Thoracic aorta (tissue), 2 donors: ENCODE data around the gene PREP. TPM values are rescaled to one million over a fixed set of nuclear protein-coding genes. Genes with fewer than 3 reads are reported as not detected.
"Not testable (repeated sequence)": the region's sequence is repeated elsewhere in the genome, so short reads cannot be mapped to it uniquely, and the experiment has no call there.

Source experiments
- ATAC-seq: fragments of 150-250 bp; one replicate; pipeline ENCODE4 v1.8.0; 2017; ENCODE audit warnings: low read depth; ENCODE audit not compliant: insufficient number of reproducible peaks, low FRiP score
- DNase-seq: peaks from one replicate; pipeline ENCODE4 v3.0.0-alpha.2; 2020; ENCODE audit warnings: low spot score
- H3K27ac ChIP-seq, 2 donors: fragments of 200-600 bp; sonication (generic); 1 replicate in 1 of 2; 2 replicates in 1 of 2; pipeline ENCODE4 v1.5.1; 2016; ENCODE audit warnings: mild to moderate bottlenecking in 2 of 2, moderate library complexity in 2 of 2
- H3K27me3 ChIP-seq: fragments of 200-600 bp; sonication (generic); replicated peaks from 2 replicates; pipeline ENCODE4 v1.6.0; 2016; ENCODE audit warnings: mild to moderate bottlenecking; ENCODE audit not compliant: insufficient read depth
- H3K36me3 ChIP-seq: fragments of 200-600 bp; sonication (generic); one replicate; pipeline ENCODE4 v1.5.1; 2016
- H3K4me1 ChIP-seq, 2 donors: fragments of 200-600 bp; sonication (generic); 1 replicate in 1 of 2; 2 replicates in 1 of 2; pipeline versions ENCODE4 v1.5.1 to v1.6.0; 2016; ENCODE audit warnings: low read depth in 2 of 2, mild to moderate bottlenecking in 1 of 2; ENCODE audit not compliant: control insufficient read depth in 1 of 2
- H3K4me3 ChIP-seq: fragments of 200-600 bp; sonication (generic); 2 replicates; pipeline ENCODE4 v1.5.1; 2016; ENCODE audit warnings: mild to moderate bottlenecking
- H3K9me3 ChIP-seq: fragments of 200-600 bp; sonication (generic); 2 replicates; pipeline ENCODE4 v1.5.1; 2016
- total RNA-seq, 2 donors: library from RNA; depleted of rRNA; stranded (reverse); fragments of >200 nt; gene quantifications; one replicate each; pipeline versions ENCODE4 v1.1.0 to v1.2.3, GENCODE V29; 2016
- TF ChIP-seq, protein P1 (sequence below): fragments of 200-600 bp; sonication (generic); IDR thresholded peaks from one replicate; pipeline ENCODE4 v1.5.1; 2019; ENCODE audit warnings: antibody characterized with exemption

PREP gene
- total RNA-seq, 2 donors from 2014 or later: 12.6 to 17.9 TPM

DNA sequence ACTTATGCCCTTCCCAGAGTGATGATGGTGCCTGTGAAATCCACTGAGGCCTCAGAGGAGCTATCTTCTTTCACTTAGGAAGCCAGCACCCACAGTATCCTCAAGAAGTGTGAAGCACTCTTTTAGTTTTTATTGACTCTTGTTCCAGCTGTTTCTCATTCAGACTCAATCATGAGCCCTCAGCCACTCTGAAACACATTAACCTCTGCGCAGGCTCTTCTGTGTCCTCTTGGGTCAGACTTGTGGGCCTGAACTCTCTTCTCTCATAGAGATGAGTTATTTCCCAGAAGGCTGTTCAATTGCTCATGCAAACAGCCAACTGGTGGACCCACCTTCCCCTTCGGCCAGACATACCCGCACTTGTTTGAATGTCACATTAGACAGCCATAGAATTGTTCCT, 27.8 kb upstream of the PREP start:
- ATAC-seq: no peak
- TF ChIP-seq, protein P1, sequence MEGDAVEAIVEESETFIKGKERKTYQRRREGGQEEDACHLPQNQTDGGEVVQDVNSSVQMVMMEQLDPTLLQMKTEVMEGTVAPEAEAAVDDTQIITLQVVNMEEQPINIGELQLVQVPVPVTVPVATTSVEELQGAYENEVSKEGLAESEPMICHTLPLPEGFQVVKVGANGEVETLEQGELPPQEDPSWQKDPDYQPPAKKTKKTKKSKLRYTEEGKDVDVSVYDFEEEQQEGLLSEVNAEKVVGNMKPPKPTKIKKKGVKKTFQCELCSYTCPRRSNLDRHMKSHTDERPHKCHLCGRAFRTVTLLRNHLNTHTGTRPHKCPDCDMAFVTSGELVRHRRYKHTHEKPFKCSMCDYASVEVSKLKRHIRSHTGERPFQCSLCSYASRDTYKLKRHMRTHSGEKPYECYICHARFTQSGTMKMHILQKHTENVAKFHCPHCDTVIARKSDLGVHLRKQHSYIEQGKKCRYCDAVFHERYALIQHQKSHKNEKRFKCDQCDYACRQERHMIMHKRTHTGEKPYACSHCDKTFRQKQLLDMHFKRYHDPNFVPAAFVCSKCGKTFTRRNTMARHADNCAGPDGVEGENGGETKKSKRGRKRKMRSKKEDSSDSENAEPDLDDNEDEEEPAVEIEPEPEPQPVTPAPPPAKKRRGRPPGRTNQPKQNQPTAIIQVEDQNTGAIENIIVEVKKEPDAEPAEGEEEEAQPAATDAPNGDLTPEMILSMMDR: no peak
- DNase-seq: no peak
- Histone ChIP-seq H3K4me1 (no peaks in the 10 kb centered on the region), H3K27ac (no peak overlapping the region), H3K27me3 (no peaks in the 10 kb centered on the region), H3K9me3 (no peaks in the 10 kb centered on the region), H3K36me3 (no peaks in the 10 kb centered on the region), H3K4me3 (no peak overlapping the region)

DNA sequence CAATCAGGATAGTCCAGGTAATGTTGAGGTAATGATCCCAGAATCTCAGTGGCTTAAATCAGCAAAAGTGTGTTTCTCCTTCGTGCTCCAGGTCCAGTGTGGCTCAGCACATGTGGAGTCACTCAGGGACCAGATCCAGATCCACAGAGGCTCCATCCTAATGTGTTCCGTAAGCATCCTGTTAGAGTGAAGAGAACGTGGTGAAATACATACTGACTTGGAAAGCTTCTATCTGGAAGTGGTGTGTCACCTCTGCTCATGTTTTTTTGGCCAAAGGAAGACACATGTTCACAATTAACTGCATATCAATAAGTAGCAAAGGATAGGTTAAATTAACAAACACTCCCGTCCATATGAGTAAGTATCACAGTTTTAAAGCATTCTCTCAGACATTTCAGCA, 26.8 kb upstream of the PREP start:
- Histone ChIP-seq H3K27me3 (no peaks in the 10 kb centered on the region), H3K27ac (no peak overlapping the region), H3K36me3 (no peaks in the 10 kb centered on the region), H3K4me1 (no peaks in the 10 kb centered on the region), H3K9me3 (no peaks in the 10 kb centered on the region), H3K4me3 (no peak overlapping the region)
- no peak for DNase-seq
- TF ChIP-seq, protein P1: no peak
- no peak for ATAC-seq

GRCh38 chr6:105428342-105428957, 25.6 kb upstream of the PREP start:
- DNase-seq (no peak), ATAC-seq (no peak)
- Histone ChIP-seq H3K27me3 (no peaks in the 10 kb centered on the region), H3K4me1 (no peaks in the 10 kb centered on the region), H3K4me3 (no peak overlapping the region), H3K27ac (no peak overlapping the region), H3K36me3 (no peaks in the 10 kb centered on the region), H3K9me3 (no peaks in the 10 kb centered on the region)
- TF ChIP-seq, protein P1: no peak

GRCh38 chr6:105424175-105424783, 21.4 kb upstream of the PREP start:
- peak; percentile 69 for ATAC-seq
- Histone ChIP-seq H3K9me3 (no peaks in the 10 kb centered on the region), H3K36me3 (no peaks in the 10 kb centered on the region), H3K27ac (no peak overlapping the region), H3K27me3 (no peaks in the 10 kb centered on the region), H3K4me3 (no peak overlapping the region), H3K4me1 (no peaks in the 10 kb centered on the region)
- no peak for DNase-seq
- TF ChIP-seq, protein P1: peak; percentile 58

DNA sequence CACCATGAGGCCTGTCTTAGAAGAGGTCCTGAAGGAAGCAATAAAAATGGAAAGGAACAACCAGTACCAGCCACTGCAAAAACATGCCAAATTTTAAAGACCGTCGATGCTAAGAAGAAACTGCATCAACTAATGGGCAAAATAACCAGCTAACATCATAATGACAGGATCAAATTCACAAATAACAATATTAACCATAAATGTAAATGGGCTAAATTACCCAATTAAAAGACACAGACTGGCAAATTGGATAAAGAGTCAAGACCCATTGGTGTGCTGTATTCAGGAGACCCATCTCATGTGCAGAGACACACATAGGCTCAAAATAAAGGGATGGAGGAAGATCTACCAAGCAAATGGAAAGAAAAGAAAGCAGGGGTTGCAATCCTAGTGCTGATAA, 14.1 kb upstream of the PREP start:
- not testable (repeated sequence) for H3K4me3 ChIP-seq, H3K27ac ChIP-seq, H3K27me3 ChIP-seq, H3K36me3 ChIP-seq, ATAC-seq, DNase-seq, H3K4me1 ChIP-seq, H3K9me3 ChIP-seq

DNA sequence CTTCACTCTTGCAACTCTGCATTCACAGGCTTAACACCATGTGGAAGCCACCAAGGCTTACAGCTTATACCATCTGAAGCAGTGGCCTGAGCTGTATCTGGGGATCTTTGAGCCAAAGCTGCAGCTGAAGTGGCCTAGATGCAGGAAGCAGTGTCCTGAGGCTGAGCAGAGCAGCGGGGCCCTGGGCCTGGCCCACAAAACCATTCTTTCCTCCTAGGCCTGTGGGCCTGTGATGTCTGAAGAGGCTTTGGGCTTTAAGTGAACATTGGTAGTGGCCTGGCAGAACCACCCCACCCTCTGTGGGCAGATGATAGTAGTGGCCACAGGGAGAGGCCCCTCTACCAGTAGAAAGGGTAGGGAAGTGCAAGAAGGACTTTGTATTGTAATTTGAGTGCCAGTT, 6.9 kb upstream of the PREP start:
- H3K9me3 ChIP-seq: no peaks in the 10 kb centered on the region

More for the DNA sequence above, 6.9 kb upstream of the PREP start:
- ATAC-seq (no peak), DNase-seq (no peak)
- H3K4me3 ChIP-seq: no peak overlapping the region
- H3K36me3 ChIP-seq: no peaks in the 10 kb centered on the region
- TF ChIP-seq, protein P1: no peak
- H3K27me3 ChIP-seq: no peaks in the 10 kb centered on the region
- H3K4me1 ChIP-seq: no peaks in the 10 kb centered on the region
- no peak overlapping the region for H3K27ac ChIP-seq
